ENCODE measurements around the gene ITGA4.

Gene ITGA4

DNA sequence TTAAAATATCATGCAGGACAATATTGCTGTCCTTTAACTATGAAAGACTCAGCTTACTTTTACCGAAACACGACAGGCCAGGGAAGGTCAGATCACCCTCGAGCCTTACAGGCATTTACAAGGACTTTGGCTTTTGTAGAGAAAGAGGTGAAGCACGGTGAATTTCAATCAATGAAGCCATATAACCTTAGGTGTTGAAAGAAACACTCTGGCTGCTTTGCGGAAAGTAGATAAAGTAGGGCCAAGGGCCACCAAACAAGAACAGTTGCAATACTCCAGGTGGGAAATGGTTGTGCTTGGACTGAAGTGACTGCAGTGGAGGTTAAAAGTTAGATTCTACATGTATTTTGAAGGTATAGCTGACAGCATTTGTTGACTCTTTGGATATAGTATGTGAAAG is 119.2 kb downstream of the ITGA4 start:
- DNase-seq: no peak

DNA sequence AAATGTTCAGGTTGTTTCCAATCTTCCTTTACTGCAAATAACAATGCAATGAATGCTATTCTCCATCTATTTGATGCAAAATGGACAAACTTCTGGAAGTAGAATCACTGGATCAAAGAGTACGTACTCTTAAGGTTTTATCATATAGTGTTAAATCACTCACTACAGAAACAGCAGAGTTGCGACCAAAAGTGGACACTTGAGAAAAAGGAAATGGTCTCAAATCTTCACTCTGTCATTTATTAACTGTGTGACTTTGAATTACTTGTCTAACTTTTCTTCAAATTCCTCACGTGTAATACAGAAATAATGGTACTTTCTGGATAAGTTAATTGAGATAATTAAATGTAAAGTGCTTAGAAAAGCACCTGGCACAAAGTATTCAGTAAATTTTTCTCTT is 121.6 kb downstream of the ITGA4 start:
- DNase-seq: no peak

DNA sequence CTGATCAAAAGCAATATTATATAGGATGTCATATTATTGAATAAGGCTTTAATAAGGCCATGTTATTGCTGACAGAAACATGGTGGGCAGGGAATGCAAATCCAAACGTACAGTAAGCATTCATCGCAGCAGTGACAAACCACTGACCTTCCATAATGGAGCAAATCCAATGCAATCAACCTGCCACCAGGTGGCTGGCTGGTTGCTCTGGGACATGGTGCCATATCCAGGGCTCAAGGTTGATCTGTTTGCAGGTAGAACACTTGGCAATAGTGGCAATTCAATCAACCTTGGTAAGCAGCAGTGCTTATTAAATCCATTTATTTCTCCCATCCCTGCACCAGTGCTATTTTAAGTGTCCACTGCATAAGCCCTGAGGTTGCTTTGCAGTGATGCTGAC is 124.3 kb downstream of the ITGA4 start:
- no peak for DNase-seq

DNA sequence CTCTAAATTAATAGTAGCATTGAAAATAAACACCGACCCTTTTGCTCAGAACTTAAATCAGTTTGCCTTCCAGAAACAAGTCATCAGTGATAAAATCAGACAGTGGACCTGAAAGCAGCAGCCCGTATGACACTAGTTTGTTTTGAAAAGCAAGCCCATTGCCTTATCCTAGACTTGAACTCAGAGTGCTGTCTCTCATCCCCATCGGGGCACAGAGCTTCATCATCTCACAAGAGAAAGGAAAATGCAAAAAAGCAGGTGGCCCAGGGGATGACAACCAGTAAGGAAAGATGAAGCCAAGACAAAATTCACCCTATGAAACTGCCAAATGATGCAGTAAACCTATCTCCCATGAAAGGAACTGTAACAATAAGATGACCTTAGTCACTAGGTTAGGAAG is 128.5 kb downstream of the ITGA4 start:
- no peak for DNase-seq
